ENCODE data around the gene THOP1.
"Not testable (repeated sequence)": the region's sequence is repeated elsewhere in the genome, so short reads cannot be mapped to it uniquely, and the experiment has no call there.

Gene THOP1

GRCh38 chr19:2805261-2805900, 20.1 kb downstream of the THOP1 start:
- DNase-seq, result no peak

- no peak for DNase-seq
Measured at GRCh38 chr19:2805991-2806649, 20.8 kb downstream of the THOP1 start.

GRCh38 chr19:2806736-2807378, 21.6 kb downstream of the THOP1 start:
- no peak for DNase-seq

- no peak for DNase-seq
Measured at GRCh38 chr19:2807379-2808128, 22.3 kb downstream of the THOP1 start.

- DNase-seq, result no peak
Measured at GRCh38 chr19:2808129-2808941, 23.0 kb downstream of the THOP1 start.

- DNase-seq, result no peak
Measured at GRCh38 chr19:2809387-2810140, 24.3 kb downstream of the THOP1 start.

- DNase-seq, result no peak
Measured at GRCh38 chr19:2810141-2811091, 25.1 kb downstream of the THOP1 start.

- no peak for DNase-seq
Measured at GRCh38 chr19:2811221-2811722, 26.0 kb downstream of the THOP1 start.

GRCh38 chr19:2811735-2812413, 26.6 kb downstream of the THOP1 start:
- no peak for DNase-seq

GRCh38 chr19:2812414-2813234, 27.3 kb downstream of the THOP1 start:
- no peak for DNase-seq

- DNase-seq, result no peak
Measured at GRCh38 chr19:2813235-2814160, 28.2 kb downstream of the THOP1 start.

- no peak for DNase-seq
Measured at GRCh38 chr19:2814426-2814825, 29.1 kb downstream of the THOP1 start.

- no peak for DNase-seq
Measured at GRCh38 chr19:2815191-2815614, 29.9 kb downstream of the THOP1 start.

- no peak for DNase-seq
Measured at GRCh38 chr19:2815923-2816322, 30.6 kb downstream of the THOP1 start.

GRCh38 chr19:2816641-2817040, 31.3 kb downstream of the THOP1 start:
- DNase-seq, result no peak

- DNase-seq, result not testable (repeated sequence)
Measured at GRCh38 chr19:2817237-2817829, 32.0 kb downstream of the THOP1 start.

GRCh38 chr19:2819540-2820111, 34.3 kb downstream of the THOP1 start, which contains the start of gene ZNF554:
TSS of gene ZNF554 (plus strand) at chr19:2819868. CDS start at chr19:2820072, 204 bp downstream.
- DNase-seq, result peak; percentile 78

Data from NCI-H2029 treated with DMSO at 0.1 percent for 48 hours (cell line).